HepG2 (cell line): Measurements from ENCODE around the gene GNAT2.

Source experiments
- ATF3 ChIP-seq: sonication (generic); formaldehyde crosslinking; IDR thresholded peaks from 2 replicates; pipeline ENCODE4 v1.4.0; 2020; ENCODE audit warnings: missing genetic modification reagents
- CAMTA2 ChIP-seq: sonication (generic); formaldehyde crosslinking; IDR thresholded peaks from 2 replicates; pipeline ENCODE4 v1.4.0; 2020; ENCODE audit warnings: mild to moderate bottlenecking, missing genetic modification reagents, borderline replicate concordance
- CTCF ChIP-seq: sonication (generic); formaldehyde crosslinking; IDR thresholded peaks from 2 replicates; pipeline ENCODE4 v1.5.0; 2020; ENCODE audit warnings: mild to moderate bottlenecking, missing genetic modification reagents, moderate library complexity
- EP300 ChIP-seq, 3 experiments: sonication (generic) in 1 of 3; formaldehyde crosslinking in 1 of 3; IDR thresholded peaks; 2 replicates each; pipeline versions ENCODE4 v1.5.1 to v1.6.1; 2011 to 2020; ENCODE audit warnings: low read depth in 2 of 3, low read length in 2 of 3, borderline replicate concordance in 1 of 3, improper control_type of control experiment in 1 of 3, mild to moderate bottlenecking in 1 of 3, missing genetic modification reagents in 1 of 3, moderate library complexity in 1 of 3
- TBX2 ChIP-seq: sonication (generic); formaldehyde crosslinking; IDR thresholded peaks from 2 replicates; pipeline ENCODE4 v1.5.0; 2020; ENCODE audit warnings: missing genetic modification reagents, mild to moderate bottlenecking, borderline replicate concordance
- U2AF1 ChIP-seq: fragments of 200-400 bp; formaldehyde crosslinking; optimal IDR thresholded peaks from 2 replicates; pipeline ENCODE3; 2017; ENCODE audit warnings: mild to moderate bottlenecking, low read depth, low read length
- ZBTB20 ChIP-seq: sonication (generic); formaldehyde crosslinking; IDR thresholded peaks from 2 replicates; pipeline ENCODE4 v1.8.1; 2023; ENCODE audit warnings: missing genetic modification reagents, low read depth, mild to moderate bottlenecking, borderline replicate concordance
- ZBTB8A ChIP-seq: sonication (generic); formaldehyde crosslinking; IDR thresholded peaks from 2 replicates; pipeline ENCODE4 v1.4.0; 2020; ENCODE audit warnings: mild to moderate bottlenecking, low read depth, missing genetic modification reagents, borderline replicate concordance
- ZNF513 ChIP-seq: sonication (generic); formaldehyde crosslinking; conservative IDR thresholded peaks from 2 replicates; pipeline ENCODE4 v1.5.0; 2020; ENCODE audit warnings: missing genetic modification reagents

- TF ChIP-seq ATF3 (CRISPR knock-in tag) = peak; percentile 75; the same call in 1 of the 2 replicates
- no peak; a peak in 1 of 4 replicates for TF ChIP-seq EP300 (IDR thresholded peaks at IDR 0.05; ENCODE audit: low read depth in 2 of 2, low read length in 2 of 2)
- no peak for TF ChIP-seq EP300 (CRISPR knock-in tag; IDR thresholded peaks at IDR 0.05; ENCODE audit: borderline replicate concordance)
- no peak for TF ChIP-seq CAMTA2 (CRISPR knock-in tag)
- TF ChIP-seq U2AF1 = no peak
- TF ChIP-seq TBX2 (CRISPR knock-in tag) = 0 out of 2 replicates have a peak, but pooled peaks have one; percentile 17
- TF ChIP-seq ZBTB20 (CRISPR knock-in tag) = no peak
- TF ChIP-seq ZNF513 = no peak
- no peak for TF ChIP-seq ZBTB8A (CRISPR knock-in tag)
- TF ChIP-seq CTCF (CRISPR knock-in tag) = peak; percentile 41
Measured at GRCh38 chr1:109636201-109636952, 17.0 kb upstream of the GNAT2 start.
